GM12878 (cell line): ENCODE data around the gene SPAG6. TPM values are rescaled to one million over a fixed set of nuclear protein-coding genes. Genes with fewer than 3 reads are reported as not detected.

Source experiments
- ATAC-seq: fragments of 200-7000 bp; cut with Tn5 transposase; 3 replicates; pipeline ENCODE4 v1.9.1; 2020; ENCODE audit warnings: mild to moderate bottlenecking, moderate library complexity
- BruUV-seq: library from RNA; stranded (reverse); fragments of 400-500 nt; replicated peaks from 2 replicates; lab custom pipeline; 2021; lab: Mats Ljungman, UMichigan
- CTCF ChIA-PET: fragments of 300-600 bp; sonication (Branson Sonifier 250); formaldehyde crosslinking; extraction: SDS; loops from one replicate; lab custom pipeline; 2021; ENCODE audit warnings: inconsistent platforms; lab: Yijun Ruan, JAX
- POLR2A ChIA-PET: fragments of 350-600 bp; formaldehyde crosslinking; extraction: SDS; loops from one replicate; lab custom pipeline; 2021; ENCODE audit warnings: inconsistent platforms; lab: Charles Lee
- RAD21 ChIA-PET: fragments of 300-600 bp; sonication (Branson Sonifier 250); formaldehyde crosslinking; loops from one replicate; lab custom pipeline; 2023; ENCODE audit warnings: antibody characterized with exemption; ENCODE audit not compliant: unreplicated experiment; lab: Charles Lee
- SMC1A ChIA-PET: fragments of 300-600 bp; sonication (Branson Sonifier 250); formaldehyde crosslinking; loops from one replicate; lab custom pipeline; 2023; ENCODE audit not compliant: unreplicated experiment, uncharacterized antibody; lab: Charles Lee
- DNase-seq: peaks from one replicate; pipeline ENCODE4 v3.0.0-alpha.2; 2011; ENCODE audit warnings: low read depth, low spot score
- FAIRE-seq: peaks from 3 replicates; lab custom pipeline; 2011; peaks lifted over from hg19 to GRCh38; lab: Jason Lieb, UNC
- H2AFZ ChIP-seq: 2 replicates; pipeline ENCODE4 v1.6.0; 2011; ENCODE audit warnings: low read depth, low read length, control low read depth; ENCODE audit not compliant: control insufficient read depth
- H3K27ac ChIP-seq: 2 replicates; pipeline ENCODE4 v1.5.1; 2011; ENCODE audit warnings: control low read depth; ENCODE audit not compliant: control insufficient read depth, insufficient read depth
- H3K27me3 ChIP-seq, 2 experiments: replicated peaks in 1 of 2; 2 replicates each; pipeline versions ENCODE4 v1.6.0 to v1.6.1; 2011; ENCODE audit warnings: low read length in 1 of 2; ENCODE audit not compliant: control insufficient read depth in 2 of 2, insufficient read depth in 2 of 2
- H3K36me3 ChIP-seq, 2 experiments: 2 replicates each; pipeline ENCODE4 v1.5.1; 2011; ENCODE audit warnings: low read length in 1 of 2; ENCODE audit not compliant: control insufficient read depth in 2 of 2, insufficient read depth in 2 of 2
- H3K4me1 ChIP-seq: 2 replicates; pipeline ENCODE4 v1.6.1; 2011; ENCODE audit warnings: mild to moderate bottlenecking, low read length, moderate library complexity, mixed read lengths; ENCODE audit not compliant: control insufficient read depth, insufficient read depth
- H3K4me2 ChIP-seq: 2 replicates; pipeline ENCODE4 v1.6.0; 2011; ENCODE audit warnings: control low read depth; ENCODE audit not compliant: control insufficient read depth, insufficient read depth
- H3K4me3 ChIP-seq: fragments of 200-600 bp; sonication (generic); 2 replicates; pipeline ENCODE4 v1.5.1; 2016
- H3K79me2 ChIP-seq: 2 replicates; pipeline ENCODE4 v1.6.0; 2011; ENCODE audit warnings: low read length; ENCODE audit not compliant: control insufficient read depth, insufficient read depth
- H3K9ac ChIP-seq: 2 replicates; pipeline ENCODE4 v1.8.0; 2011; ENCODE audit warnings: low read length, control low read depth, mixed read lengths; ENCODE audit not compliant: control insufficient read depth, insufficient read depth
- H3K9me3 ChIP-seq: replicated peaks from 3 replicates; pipeline ENCODE4 v1.5.1; 2011; ENCODE audit warnings: mild to moderate bottlenecking, low read length; ENCODE audit not compliant: control insufficient read depth, insufficient read depth
- H4K20me1 ChIP-seq: 2 replicates; pipeline ENCODE4 v1.6.0; 2011; ENCODE audit not compliant: control insufficient read depth, insufficient read depth
- CEBPB ChIP-seq, 2 experiments: fragments of 150-350 bp in 1 of 2; IDR thresholded peaks; 2 replicates each; pipeline ENCODE4 v1.6.1; 2012 to 2014; ENCODE audit warnings: low read depth in 2 of 2, low read length in 2 of 2, borderline replicate concordance in 1 of 2, inconsistent platforms in 1 of 2
- CEBPZ ChIP-seq: fragments of 150-350 bp; IDR thresholded peaks from 2 replicates; pipeline ENCODE4 v1.6.1; 2016; ENCODE audit warnings: low read depth, low read length
- IKZF2 ChIP-seq, 2 experiments: fragments of 450-650 bp; IDR thresholded peaks; 2 replicates each; pipeline ENCODE4 v1.6.1; 2017; ENCODE audit warnings: mild to moderate bottlenecking in 2 of 2, moderate library complexity in 2 of 2
- JUNB ChIP-seq: IDR thresholded peaks from 2 replicates; pipeline ENCODE4 v1.6.1; 2016; ENCODE audit warnings: antibody characterized with exemption, mild to moderate bottlenecking
- NR2F1 ChIP-seq: fragments of 450-650 bp; conservative IDR thresholded peaks from 2 replicates; pipeline ENCODE4 v1.6.1; 2017; ENCODE audit warnings: mild to moderate bottlenecking
- PAX8 ChIP-seq: fragments of 450-650 bp; IDR thresholded peaks from 2 replicates; pipeline ENCODE4 v1.6.1; 2017; ENCODE audit warnings: mild to moderate bottlenecking, moderate library complexity
- RUNX3 ChIP-seq: IDR thresholded peaks from 2 replicates; pipeline ENCODE4 v1.6.1; 2012; ENCODE audit warnings: low read length, inconsistent platforms
- ZNF217 ChIP-seq: fragments of 450-650 bp; IDR thresholded peaks from 2 replicates; pipeline ENCODE4 v1.6.1; 2017; ENCODE audit warnings: antibody characterized with exemption, mild to moderate bottlenecking
- WGBS: methylation state at CpG from one replicate; pipeline ENCODE4 v1.1.6; 2016; ENCODE audit warnings: low lambda C conversion rate; ENCODE audit not compliant: insufficient replicate concordance, insufficient coverage; ENCODE audit errors: missing lambda C conversion rate; 5-methylcytosine and 5-hydroxymethylcytosine counted together
- in situ Hi-C: fragments of 300-500 bp; cut with MboI; formaldehyde crosslinking; loops from 9 replicates; pipeline ENCODE4 v1.14.3; 2018; ENCODE audit warnings: mixed read lengths
- intact Hi-C: fragments of 100-400 bp; cut with micrococcal nuclease; formaldehyde crosslinking; loops from one replicate; pipeline ENCODE4 v1.14.2; 2022; ENCODE audit not compliant: unreplicated experiment
- polyA plus RNA-seq, 11 experiments: library from polyadenylated mRNA; depleted of rRNA in 4 of 11; unstranded in 6 of 11; stranded (reverse) in 5 of 11; fragments of >200 nt; fragmentation: Nextera tagmentation in 4 of 11; fragmentation: Illumina TruSeq in 1 of 11; extraction: Ambion mirVana in 4 of 11; extraction: Trizol in 1 of 11; gene quantifications; 1 replicate in 1 of 11; 2 replicates in 10 of 11; pipeline versions ENCODE4 v1.2.1 to v1.2.3, GENCODE V29; 2011 to 2016; ENCODE audit warnings: inconsistent platforms in 2 of 11, missing spikeins in 2 of 11, low read depth in 1 of 11
- total RNA-seq, 4 experiments: library from RNA; depleted of rRNA in 3 of 4; stranded (reverse); fragments of >200 nt in 3 of 4; fragmentation: Illumina TruSeq in 1 of 4; extraction: Trizol in 1 of 4; gene quantifications; 2 replicates each; pipeline versions ENCODE4 v1.2.1 to v1.2.3, GENCODE V29; 2013 to 2021

The SPAG6 gene
- total and polyA plus RNA-seq, 10 of the 15 experiments (the other 5 are each of a cell fraction or from before 2014, with no cell fraction given) = 0.13 to 0.99 (median 0.40) TPM; not detected in 1

- TF ChIP-seq CEBPZ (no peak), PAX8 (no peak), CEBPB (IDR thresholded peaks at IDR 0.05; ENCODE audit: borderline replicate concordance in 1 of 2, low read depth in 2 of 2, low read length in 2 of 2) (no peak), IKZF2 (IDR thresholded peaks at IDR 0.05) (no peak), ZNF217 (no peak)
Observed at GRCh38 chr10:22303461-22303860, 41.8 kb upstream of the SPAG6 start (continued).

- no peak for FAIRE-seq
- CTCF ChIA-PET = no interaction called here
Observed at GRCh38 chr10:22305721-22306120, 39.6 kb upstream of the SPAG6 start.

More at GRCh38 chr10:22305721-22306120, 39.6 kb upstream of the SPAG6 start:
- H3K36me3 ChIP-seq = no peaks in the 10 kb centered on the region
- ATAC-seq (no peak; the same call in 2 of the 3 replicates), DNase-seq (no peak)
- H3K27ac ChIP-seq = no peak overlapping the region
- RAD21 ChIA-PET = no interaction called here
- H3K79me2 ChIP-seq = no peaks in the 10 kb centered on the region
- WGBS = 3% methylated on average over 2 of the region's 2 CpGs
- H3K27me3 ChIP-seq = no peaks in the 10 kb centered on the region
- intact Hi-C loops = no loop called here
- in situ Hi-C loops = no loop called here
- H3K4me3 ChIP-seq = no peak overlapping the region
- no peaks in the 10 kb centered on the region for H3K9me3 ChIP-seq
- TF ChIP-seq JUNB (peak; percentile 57), NR2F1 (no peak), RUNX3 (peak; percentile 44; the same call in 1 of the 2 replicates)
- no TSS peak for BruUV-seq
- SMC1A ChIA-PET = no interaction called here
- no peak overlapping the region for H3K4me2 ChIP-seq
- H2AFZ ChIP-seq = no peak overlapping the region
- POLR2A ChIA-PET = no interaction called here
- H3K4me1 ChIP-seq = no peaks in the 10 kb centered on the region
- no peak overlapping the region for H3K9ac ChIP-seq
- no peaks in the 10 kb centered on the region for H4K20me1 ChIP-seq
